ENCODE data around the gene IGSF3.
"Not testable (repeated sequence)": the region's sequence is repeated elsewhere in the genome, so short reads cannot be mapped to it uniquely, and the experiment has no call there.

The IGSF3 gene

DNA sequence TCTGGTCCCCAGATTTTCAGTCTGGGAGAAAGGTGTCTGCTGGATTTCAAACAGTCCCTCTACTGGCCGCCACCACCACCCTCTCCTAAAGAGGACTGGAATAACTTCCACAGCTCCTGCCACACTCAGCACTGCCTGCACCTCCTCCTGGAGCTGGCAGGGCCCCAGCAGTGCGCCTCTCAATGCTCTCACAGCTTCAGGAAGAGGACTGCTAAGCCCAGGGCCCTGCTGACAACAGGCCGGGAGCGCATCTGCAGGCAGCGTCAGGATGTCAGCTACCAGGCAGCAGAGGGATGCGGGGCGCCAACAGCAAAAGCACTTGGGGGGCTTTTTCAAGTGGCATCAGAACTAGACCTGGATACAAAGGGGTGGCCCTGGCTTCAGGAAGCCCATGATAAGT is 40.2 kb downstream of the IGSF3 start:
- not testable (repeated sequence) for DNase-seq

DNA sequence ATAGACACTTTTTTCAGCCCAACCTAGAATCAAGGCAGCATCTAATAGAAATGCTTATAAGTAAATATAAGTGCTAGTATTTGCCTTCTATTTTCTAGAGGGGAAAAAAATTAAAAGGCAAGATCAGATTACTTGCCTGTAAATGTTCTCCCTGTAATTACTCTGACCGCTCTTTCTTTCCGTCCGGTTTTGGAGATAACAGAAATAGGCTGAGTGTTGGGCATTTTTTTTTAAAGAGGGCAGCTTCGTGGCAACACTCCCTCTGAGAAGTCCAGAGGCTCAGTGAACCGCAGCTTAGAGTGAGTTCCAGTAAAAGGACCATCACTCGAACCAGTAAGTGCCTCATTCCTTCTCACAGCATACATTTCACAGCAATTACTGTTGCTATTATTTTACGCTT is 40.6 kb downstream of the IGSF3 start:
- not testable (repeated sequence) for DNase-seq

DNA sequence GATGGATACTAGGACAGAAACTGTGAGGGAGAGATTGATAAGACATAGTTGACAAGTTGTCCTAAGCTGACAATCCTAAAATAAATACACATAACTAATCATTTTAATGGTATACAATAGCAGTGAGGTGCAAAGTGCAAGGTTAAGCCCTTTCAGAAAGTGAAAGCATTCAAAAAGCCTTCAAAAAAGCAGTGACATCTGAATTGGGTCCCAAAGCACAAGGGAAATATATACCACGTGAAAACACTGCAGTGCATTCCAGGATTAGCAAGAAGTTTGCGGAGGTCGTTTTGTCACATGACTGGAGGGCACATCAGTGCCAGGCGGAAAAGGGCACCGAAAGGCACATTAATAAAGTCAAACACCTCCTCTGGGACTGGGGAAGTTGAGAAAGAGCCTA is 42.4 kb downstream of the IGSF3 start:
- not testable (repeated sequence) for DNase-seq

DNA sequence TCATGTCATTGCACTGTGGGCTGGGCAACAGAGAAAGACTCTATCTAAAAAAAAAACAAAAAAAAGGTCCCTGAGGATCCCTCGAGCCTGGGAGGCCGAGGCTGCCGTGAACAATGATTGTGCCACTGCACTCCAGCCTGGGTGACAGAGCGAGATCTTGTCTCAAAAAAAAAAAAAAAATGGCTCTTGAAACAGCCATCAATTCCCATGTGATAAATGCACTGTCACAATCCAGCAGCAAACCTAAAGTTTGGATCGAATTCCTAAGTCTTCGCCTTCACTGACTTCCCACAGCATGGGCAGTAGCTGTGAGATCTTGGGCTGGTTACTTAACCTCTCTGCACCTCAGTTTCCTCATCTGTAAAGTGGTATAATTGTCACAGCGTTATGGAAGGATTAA is 43.5 kb downstream of the IGSF3 start:
- no peak for DNase-seq

DNA sequence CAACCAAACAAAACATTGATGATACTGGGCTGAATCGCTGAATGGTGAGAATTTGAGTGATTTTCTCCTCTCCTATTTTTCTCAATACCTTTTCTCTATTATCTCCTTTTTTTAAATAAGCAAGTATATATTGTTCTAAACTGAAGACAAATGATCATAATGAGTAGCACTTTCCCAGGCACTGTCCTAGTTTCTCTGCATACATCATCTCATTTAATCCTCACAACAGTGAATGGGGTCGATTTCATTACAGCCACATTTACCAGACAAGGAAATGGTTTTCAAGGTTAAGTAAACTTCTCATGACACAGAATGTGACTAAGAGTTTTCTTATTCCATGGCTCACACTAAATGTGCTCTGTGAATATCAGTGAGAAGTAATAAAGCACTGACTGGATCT is 45.0 kb downstream of the IGSF3 start:
- DNase-seq, result not testable (repeated sequence)

DNA sequence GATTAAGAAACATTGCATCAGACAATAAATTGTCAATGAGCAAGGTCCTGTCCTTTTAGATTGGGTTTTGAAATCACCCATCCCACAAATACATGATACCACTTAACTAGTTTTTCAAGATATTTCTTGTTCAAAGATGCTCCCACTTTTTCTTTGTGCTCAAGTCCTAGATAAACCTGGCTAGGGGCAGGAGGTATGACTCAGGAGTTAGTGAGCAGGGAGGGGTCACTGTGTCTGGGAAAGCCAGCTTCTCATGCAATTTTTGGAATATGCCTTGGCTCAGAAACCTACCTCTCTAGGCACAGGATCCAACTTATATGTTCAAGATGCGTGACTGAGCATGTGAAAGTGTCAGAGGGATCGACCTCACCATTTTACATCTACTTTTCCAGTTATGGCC is 45.8 kb downstream of the IGSF3 start:
- not testable (repeated sequence) for DNase-seq

DNA sequence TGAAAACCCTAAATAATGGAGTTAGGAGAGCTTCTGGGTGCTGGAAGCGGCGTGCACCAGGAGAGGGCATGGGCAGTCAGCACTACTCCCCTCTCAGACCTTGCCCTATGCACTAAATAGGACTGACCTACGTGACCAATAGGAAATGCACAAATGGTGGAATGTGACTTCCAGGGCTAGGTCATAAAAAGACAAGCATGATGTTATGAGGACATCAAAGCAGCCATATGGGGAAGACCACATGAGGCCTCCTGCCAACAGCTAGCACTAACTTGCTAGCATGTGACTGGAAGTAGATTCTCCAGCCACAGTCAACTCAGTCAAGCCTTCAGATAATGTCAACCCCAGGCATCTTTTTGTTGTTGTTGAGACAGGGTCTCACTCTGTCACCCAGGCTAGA is 47.1 kb downstream of the IGSF3 start:
- DNase-seq, result not testable (repeated sequence)

DNA sequence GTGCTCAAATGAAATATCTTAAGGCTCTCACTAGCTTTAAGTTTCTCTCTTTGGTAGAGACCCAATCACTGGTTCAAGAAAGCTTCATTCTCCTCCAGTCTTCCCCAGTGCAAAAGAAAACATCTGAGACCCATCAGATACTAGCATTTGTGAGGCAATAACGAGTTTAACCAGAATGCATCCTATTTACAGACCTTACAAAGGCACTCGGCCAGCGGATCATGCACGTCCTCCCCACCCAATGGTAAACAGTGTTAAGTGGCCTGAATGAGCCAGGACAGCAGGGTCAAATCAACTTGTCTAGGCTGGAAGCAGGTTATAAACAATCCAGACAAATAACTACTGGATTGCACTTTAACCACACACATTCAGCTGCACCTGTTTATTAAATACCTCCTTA is 48.4 kb downstream of the IGSF3 start:
- DNase-seq, result not testable (repeated sequence)

DNA sequence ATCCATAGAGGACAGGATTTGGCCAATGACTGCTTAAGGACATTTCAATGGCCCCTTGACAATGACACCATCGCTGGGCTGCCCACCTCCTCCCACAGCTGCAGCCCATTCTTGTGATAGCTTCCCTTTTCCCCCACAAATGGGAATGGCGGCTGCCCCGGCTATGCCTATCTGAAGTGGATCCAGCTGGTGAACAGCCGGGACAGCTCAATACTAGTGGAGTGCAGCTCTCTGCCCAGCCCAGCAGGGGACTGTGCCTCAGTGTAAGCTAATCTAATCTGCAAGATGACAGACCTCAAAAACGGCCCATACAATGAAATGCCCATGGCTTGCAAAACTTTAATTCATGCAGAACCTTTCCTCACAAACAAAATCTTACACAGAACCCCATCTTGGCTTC is 49.7 kb downstream of the IGSF3 start:
- DNase-seq, result not testable (repeated sequence)

DNA sequence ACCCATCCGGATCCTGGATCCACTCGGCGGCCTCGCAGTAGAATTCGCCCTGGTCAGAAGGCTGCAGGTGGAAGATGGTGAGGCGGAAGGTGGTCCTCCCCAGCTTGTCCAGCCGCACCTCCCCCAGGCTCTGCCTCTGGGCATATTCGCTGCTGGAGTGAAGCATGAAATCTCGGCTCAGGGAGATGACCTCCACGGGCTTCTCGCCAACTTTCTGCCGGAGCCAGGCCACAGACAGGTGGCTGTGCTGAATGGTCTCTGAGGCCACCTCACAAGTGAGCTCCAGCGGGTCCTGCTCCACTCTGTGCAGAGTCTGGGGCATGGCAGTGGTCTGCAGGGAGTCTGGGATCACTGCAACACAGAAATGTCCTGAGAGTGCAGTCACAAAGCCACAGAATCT is 53.7 kb downstream of the IGSF3 start:
- not testable (repeated sequence) for DNase-seq

DNA sequence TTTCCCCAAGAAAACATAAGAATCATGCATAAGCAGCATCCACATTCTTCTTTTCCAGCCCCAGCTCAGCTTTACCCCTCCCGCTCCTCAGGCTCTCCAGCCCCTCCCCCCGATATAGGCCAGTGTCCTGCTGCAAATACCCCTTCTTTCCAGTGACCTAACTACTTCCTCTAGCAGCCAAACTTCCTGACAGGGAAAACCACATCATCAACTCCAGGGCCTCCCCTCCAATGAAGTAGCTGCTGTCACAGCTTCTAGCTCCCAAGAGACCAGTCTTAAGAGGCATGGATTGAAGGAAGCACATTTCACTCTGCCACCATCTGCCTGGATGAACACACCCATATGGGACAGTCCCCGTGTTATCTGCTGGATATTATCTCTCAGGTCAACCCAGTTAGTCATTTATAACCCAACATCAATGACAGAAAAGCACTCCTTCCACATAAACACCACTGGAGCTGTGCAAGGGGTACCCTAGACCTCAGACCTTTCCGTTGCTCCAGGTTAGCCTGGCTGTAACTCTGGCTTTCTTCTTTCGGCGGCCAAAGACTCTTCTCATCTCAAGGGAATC is 57.6 kb downstream of the IGSF3 start:
- not testable (repeated sequence) for DNase-seq

DNA sequence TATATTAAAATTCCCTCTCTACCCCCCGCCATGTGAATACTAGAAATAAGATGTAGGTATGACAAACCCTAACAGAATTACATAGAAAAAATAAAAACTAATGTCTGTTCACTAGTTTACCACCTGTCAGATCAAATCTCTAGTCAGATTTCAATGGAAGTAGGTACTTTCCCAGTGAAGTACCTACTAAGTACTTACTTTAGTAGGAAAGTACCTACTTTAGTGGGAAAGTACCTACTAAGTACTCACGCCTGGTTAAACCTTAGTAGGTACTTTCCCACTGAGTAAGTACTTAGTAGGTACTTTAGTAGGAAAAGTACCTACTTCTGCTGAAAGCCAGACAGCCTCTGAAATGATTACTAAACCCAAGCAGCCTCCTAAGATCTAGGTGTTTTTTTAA is 58.7 kb downstream of the IGSF3 start:
- not testable (repeated sequence) for DNase-seq

DNA sequence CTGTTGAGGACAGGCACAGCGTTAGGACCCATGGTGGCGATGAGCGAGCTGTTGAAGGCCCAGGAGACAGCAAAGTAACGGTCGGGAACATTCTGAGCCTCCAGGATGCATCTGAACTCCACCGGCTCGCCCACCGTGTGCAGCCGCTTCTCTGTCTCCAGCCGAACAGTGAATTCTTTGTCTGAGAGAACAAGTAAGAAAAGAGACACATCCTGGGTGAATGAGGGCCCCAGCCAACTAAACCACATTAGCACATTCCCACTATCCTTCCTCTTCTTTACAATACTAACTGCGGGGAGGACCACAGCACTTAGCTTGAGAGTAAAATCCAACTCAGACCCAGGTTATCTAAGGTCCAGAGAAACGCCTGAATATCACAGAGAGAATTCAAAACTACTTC is 59.4 kb downstream of the IGSF3 start:
- not testable (repeated sequence) for DNase-seq

DNA sequence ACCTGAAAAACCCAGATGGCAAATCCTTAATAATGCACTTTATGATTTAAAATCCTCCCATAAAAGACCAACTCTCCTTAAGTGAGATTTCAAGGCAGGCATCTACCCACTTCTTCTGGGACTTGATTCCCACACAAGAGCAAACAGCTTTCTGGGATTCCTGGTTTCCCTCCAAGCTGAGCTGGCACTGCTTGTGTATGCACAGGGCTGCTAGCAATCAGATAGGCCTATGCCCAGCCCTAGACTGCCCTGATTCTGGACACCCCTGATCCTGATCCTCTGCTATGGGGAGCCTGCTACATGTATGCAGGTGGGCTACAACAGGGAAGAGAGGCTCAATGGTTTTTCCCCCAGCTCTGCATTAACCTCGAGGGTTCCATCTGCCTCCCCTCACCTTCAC is 60.1 kb downstream of the IGSF3 start:
- not testable (repeated sequence) for DNase-seq

DNA sequence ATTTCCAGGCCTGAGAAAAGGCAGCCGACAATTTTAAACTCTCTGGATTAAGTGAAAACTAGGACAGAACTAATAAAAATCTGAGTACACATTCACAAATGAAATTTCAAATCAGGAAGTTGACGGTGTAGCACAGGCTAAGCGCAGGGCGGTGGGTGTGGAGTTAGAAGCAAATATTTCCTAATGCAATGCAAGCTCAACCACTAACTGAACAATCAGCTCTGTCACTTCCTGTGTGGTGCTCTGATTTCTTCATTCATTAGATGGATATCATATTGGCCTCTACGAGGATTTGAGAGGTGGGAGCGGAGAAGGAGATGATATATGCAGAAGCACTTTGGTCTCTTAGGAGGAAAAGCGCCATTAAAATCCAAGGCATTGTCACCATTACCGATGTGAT is 61.5 kb downstream of the IGSF3 start:
- not testable (repeated sequence) for DNase-seq

DNA sequence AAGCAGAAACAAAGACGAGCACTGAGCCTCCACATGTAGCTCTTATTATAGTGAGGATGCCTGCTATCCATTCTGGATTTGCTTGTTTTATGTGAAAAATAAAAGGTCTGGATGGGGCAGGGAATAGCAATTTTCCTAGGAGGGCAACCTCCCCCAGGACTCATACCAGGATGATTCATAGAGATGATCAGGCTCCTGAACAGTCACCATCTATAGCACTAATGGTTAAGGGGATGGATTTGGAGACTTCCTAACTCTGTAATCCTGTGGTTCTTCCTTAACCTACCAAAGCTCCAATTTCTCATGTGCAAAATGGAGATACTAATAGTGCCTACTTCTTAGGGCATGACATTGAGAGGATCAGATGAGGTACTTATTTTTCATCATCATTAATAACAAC is 62.2 kb downstream of the IGSF3 start:
- no peak for DNase-seq

DNA sequence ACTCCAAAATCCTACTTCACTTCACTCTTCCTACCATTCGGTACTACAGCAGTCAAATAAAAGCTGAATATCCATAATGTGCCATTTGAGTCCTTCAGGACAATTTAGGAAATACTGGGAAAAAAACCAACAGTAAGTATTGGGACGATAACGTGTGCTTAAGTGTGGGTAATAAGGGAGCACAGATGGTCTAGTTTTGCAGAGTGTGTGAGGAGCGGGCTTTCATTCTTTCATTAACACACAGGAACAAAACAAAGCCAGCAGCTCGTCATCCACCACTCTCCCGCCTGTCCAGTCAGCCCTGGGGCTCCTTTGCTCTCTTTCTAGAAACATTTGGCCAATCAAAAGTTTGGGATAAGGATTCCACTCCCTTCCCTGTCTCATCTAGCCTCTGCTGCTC is 63.1 kb downstream of the IGSF3 start:
- not testable (repeated sequence) for DNase-seq

DNA sequence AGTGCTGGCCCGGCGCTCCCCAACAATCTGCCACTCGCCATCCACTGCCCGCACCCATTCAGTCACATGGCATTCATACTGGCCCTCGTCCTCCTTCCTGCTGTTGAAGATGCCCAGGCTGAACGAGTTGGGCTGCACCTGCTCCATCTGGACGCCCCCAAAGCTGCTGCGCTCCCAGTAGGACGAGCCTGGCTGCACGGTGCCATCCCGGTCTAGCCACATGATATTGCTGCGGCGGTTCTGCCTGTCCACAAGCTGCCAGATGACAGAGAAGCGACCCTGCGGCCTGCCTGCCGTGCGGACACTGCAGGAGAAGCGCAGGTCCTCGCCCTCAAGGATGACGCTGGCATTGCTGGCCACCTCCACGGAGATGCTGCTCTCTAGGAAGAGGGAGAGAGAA is 63.9 kb downstream of the IGSF3 start:
- not testable (repeated sequence) for DNase-seq

DNA sequence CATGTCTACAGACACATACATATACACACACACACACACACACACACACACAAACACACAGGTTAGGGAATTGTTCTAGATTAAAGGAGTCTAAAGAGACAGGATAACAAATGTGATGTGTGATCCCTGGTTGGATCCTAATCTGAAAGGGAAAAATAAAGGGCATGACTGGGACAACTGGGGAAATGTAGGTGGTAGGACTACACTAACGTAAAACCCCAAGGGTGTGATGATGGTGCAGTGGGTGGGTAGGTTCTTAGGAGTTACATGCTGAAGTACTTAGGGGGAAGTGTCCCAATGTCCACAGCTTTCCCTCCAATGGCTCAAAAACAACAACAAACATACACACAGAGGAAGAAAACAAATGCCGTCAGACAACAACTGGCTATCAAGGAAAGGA is 68.2 kb downstream of the IGSF3 start:
- not testable (repeated sequence) for DNase-seq

DNA sequence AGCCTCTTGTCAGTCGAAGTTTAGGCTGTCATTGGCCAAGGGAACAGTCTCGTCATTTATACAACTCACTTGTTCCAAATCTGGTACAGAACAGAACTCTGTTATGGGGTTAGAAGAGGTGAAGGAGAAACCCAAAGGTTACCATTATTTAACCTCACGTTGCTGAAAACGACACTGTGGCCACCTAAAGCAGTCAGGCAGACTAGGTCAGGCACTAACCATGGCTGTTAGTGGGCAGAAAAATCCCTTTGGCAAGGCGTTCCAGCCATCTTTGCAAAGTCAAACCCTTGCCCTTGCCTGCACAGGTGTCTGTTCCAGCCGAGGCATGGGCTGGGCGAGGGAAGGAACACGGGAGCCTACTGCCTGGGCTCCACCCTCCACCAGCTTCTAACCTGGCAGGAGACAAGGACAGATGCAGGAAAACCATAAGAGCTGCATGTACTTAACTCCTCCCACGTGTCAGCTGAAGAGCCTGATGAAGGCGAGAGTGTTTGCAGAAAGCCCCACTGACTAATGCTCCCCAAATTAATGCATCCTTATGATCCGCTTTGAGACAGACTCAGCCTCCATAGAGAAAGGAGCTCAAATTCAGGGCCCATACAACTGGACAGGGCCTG is 69.0 kb downstream of the IGSF3 start:
- DNase-seq, result not testable (repeated sequence)

DNA sequence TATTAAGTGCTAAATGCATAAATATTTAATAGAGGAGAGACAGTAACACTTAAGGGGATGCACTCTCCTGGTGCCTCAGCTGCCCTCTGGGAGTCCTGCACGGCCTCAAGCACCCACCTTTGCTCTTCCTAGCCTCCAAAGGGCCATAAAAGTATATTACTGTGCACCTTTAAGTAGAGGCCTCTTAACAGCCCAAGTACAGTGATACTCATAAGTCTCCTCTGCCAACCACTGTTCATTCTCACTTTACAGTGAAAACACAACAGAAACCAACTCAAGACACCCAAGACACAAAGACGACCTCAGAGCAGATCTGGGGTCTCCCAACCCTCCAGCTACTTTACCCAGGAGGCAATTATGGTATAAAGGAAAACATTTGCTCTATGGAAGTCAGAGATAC is 70.1 kb downstream of the IGSF3 start:
- DNase-seq, result not testable (repeated sequence)

DNA sequence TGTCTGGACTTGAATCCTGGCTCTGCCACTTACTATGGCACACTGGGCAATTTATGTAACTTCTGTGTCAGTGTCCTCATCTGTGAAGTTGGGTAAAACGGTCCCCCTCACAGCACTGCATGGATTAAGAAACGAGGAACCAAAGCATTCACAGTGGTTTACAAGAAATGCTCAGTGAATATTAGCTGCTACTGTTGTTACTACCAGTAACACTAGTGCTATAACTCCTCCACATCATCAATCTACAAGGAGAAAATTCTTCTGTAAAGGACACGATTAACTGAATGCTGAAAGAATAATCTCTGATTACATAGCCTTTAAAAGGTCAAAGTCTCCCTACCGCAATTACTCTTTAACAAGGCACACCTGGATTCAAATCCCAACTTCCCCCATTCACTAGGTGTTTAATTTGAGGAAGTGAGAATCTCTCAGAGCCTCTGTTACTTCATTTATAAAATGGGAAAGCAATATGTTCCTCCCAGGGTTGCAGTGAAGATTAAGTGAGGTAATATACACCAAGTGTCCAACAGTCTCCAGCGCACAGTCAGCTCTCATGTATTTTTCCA is 70.7 kb downstream of the IGSF3 start:
- not testable (repeated sequence) for DNase-seq

DNA sequence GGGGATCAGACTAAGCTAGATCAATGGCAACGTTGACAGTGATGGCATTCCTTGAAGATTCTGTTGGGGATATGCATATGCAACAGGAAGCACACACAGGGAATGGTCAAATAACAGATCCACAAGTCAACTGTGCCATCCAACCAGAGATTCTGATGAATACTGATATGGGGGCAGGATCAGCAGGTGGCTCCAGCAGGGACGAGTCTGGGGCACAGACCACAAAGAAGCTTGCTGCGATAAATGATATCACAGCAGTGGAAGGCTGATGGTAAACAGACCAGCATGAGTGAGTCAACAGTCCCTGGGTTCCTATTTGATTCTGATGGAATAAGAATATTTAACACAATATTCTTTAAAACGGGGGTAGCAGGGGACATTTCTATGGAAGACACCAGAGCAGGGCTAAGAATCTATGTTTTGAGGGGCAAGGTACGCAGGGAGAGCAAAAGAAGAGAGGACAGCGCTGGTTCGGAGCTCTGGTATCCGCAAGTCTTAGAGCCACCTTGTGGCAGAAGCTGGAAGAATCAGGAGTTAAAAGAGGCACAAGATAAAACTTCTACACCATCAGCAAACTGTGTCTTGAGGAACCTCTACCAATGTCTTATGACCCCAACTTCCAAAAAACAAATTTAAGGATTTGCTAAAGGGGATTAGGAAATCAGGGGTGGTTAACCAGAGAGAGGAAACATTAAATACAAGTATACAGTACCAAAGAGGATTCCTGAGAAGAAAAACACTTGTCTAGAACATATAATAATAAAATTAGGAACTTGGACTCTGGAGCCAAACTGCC is 71.4 kb downstream of the IGSF3 start:
- peak in 1 of 2 donors; percentile 23 for DNase-seq
